ENCODE measurements around the gene EIF1AD. TPM values are rescaled to one million over a fixed set of nuclear protein-coding genes. Genes with fewer than 3 reads are reported as not detected.

Gene EIF1AD
- total RNA-seq, 1 donor from 2014 or later, result 58.0 TPM

DNA sequence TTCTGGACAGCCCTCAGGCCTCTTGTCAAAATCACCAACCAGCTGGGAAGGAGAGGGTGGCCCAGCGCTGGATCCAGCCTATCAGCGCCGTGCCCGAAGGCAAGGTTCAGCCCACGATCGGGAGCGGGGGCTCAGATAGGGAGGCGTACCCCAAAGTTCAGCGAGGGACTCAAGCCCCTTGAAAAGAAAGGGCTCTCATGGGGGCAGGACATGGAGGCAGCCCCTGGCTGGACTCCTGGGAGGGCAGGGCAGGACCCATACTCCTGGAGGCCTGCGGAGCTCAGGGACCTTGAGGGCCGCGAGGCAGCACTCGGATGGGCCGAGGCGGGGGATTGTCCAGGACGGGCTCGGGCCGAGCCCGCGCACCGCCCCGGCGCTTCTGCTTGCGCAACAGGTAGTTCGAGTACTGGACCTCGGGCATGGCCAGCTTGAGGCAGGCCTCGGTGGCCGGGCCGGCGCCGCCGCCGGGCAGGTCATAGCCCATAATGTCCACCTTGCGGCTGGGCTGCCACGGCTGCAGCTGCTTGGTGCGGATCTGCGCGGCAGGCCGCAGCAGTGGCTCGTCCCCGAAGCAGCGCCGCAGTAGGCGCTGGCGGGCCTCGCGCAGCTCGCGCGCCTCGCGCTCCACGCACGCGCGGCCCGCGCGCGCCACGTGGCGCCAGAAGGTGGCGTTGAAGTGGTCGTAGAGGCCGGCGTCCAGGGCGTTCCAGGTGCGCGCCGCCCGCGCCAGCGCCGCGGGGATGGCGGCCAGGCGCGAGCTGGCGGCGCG lies 40.5 kb upstream of the EIF1AD start:
- Mint-ChIP-seq H3K4me1 (peaks cover 11% of the 10 kb centered on the region), H3K4me3 (no peak overlapping the region), H3K27ac (ENCODE audit: unreplicated experiment) (no peak overlapping the region), H3K36me3 (ENCODE audit: low read depth) (no peaks in the 10 kb centered on the region), H3K27me3 (ENCODE audit: low read depth) (no peaks in the 10 kb centered on the region), H3K9me3 (no peaks in the 10 kb centered on the region)
- DNase-seq (ENCODE audit: low read depth, low spot score), result no peak
- TF ChIP-seq, protein P1, sequence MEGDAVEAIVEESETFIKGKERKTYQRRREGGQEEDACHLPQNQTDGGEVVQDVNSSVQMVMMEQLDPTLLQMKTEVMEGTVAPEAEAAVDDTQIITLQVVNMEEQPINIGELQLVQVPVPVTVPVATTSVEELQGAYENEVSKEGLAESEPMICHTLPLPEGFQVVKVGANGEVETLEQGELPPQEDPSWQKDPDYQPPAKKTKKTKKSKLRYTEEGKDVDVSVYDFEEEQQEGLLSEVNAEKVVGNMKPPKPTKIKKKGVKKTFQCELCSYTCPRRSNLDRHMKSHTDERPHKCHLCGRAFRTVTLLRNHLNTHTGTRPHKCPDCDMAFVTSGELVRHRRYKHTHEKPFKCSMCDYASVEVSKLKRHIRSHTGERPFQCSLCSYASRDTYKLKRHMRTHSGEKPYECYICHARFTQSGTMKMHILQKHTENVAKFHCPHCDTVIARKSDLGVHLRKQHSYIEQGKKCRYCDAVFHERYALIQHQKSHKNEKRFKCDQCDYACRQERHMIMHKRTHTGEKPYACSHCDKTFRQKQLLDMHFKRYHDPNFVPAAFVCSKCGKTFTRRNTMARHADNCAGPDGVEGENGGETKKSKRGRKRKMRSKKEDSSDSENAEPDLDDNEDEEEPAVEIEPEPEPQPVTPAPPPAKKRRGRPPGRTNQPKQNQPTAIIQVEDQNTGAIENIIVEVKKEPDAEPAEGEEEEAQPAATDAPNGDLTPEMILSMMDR (conservative IDR thresholded peaks at IDR 0.05), result no peak

DNA sequence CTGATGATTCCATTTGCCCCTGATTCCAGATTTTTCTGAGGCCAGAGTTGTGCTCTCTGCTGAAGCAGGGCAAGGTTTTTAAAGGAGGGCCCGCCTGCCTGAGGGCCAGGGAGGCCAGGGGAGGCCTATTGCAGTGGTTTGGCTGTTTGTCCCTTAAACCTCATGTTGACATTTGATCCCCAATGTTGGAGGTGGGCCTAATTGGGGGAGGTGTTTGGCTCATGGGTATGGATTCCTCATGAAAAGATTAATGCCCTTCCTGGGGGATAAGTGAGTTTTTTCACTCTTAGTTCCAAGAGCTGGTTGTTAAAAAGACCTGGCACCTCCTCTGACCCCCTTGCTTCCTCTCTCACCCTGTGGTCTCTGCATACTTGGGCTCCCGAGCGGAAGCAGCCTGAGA lies 37.8 kb upstream of the EIF1AD start:
- H3K27ac Mint-ChIP-seq (ENCODE audit: unreplicated experiment), result no peak overlapping the region
- no peak overlapping the region for H3K4me3 Mint-ChIP-seq
- TF ChIP-seq, protein P1 (conservative IDR thresholded peaks at IDR 0.05), result no peak
- H3K36me3 Mint-ChIP-seq (ENCODE audit: low read depth), result no peaks in the 10 kb centered on the region
- H3K27me3 Mint-ChIP-seq (ENCODE audit: low read depth), result peaks cover 5% of the 10 kb centered on the region
- H3K4me1 Mint-ChIP-seq, result peaks cover 4% of the 10 kb centered on the region
- no peak for DNase-seq (ENCODE audit: low read depth, low spot score)
- H3K9me3 Mint-ChIP-seq, result peaks cover 3% of the 10 kb centered on the region

DNA sequence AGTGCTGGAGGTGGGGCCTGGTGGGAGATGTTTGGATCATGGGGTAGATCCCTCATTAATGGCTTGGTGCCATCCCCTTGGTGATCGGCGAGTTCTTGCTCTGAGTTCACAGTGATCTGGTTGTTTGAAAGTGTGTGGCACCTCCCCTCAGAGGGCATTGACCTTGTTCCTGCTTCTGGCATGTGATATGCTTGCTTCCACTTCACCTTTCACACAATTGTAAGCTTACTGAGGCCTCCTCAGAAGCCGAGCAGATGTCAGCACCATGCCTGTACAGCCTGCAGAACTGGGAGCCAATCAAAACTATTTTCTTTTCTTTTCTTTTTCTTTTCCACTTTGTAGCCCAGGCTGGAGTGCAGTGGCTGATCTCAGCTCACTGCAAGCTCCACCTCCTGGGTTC lies 35.4 kb upstream of the EIF1AD start:
- peaks cover 6% of the 10 kb centered on the region for H3K9me3 Mint-ChIP-seq
- H3K4me1 Mint-ChIP-seq, result no peaks in the 10 kb centered on the region
- H3K4me3 Mint-ChIP-seq, result no peak overlapping the region
- TF ChIP-seq, protein P1 (conservative IDR thresholded peaks at IDR 0.05), result no peak
- H3K36me3 Mint-ChIP-seq (ENCODE audit: low read depth), result no peaks in the 10 kb centered on the region
- H3K27me3 Mint-ChIP-seq (ENCODE audit: low read depth), result peaks cover 11% of the 10 kb centered on the region
- no peak overlapping the region for H3K27ac Mint-ChIP-seq (ENCODE audit: unreplicated experiment)
- DNase-seq (ENCODE audit: low read depth, low spot score), result no peak

DNA sequence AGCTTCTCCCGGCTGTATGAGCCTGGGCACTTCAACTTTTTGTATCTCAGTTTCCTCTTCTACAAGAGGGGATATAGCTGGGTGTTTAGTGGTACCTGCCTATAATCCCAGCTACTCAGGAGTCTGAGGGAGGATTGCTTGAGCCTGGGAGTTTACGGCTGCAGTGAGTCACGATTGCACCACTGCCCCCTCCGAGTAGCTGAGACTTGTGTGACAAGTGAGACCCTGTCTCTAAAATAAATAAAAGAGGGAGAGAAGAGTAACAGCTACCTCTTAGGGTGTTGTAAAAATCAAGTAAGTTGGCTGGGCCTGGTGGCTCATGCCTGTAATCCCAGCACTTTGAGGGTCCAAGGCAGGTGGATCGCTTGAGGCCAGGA lies 34.4 kb upstream of the EIF1AD start:
- H3K9me3 Mint-ChIP-seq, result peaks cover 6% of the 10 kb centered on the region
- no peak for DNase-seq (ENCODE audit: low read depth, low spot score)
- no peaks in the 10 kb centered on the region for H3K4me1 Mint-ChIP-seq
- no peak overlapping the region for H3K4me3 Mint-ChIP-seq
- peaks cover 11% of the 10 kb centered on the region for H3K27me3 Mint-ChIP-seq (ENCODE audit: low read depth)
- H3K27ac Mint-ChIP-seq (ENCODE audit: unreplicated experiment), result no peak overlapping the region
- no peaks in the 10 kb centered on the region for H3K36me3 Mint-ChIP-seq (ENCODE audit: low read depth)
- TF ChIP-seq, protein P1 (conservative IDR thresholded peaks at IDR 0.05), result no peak

DNA sequence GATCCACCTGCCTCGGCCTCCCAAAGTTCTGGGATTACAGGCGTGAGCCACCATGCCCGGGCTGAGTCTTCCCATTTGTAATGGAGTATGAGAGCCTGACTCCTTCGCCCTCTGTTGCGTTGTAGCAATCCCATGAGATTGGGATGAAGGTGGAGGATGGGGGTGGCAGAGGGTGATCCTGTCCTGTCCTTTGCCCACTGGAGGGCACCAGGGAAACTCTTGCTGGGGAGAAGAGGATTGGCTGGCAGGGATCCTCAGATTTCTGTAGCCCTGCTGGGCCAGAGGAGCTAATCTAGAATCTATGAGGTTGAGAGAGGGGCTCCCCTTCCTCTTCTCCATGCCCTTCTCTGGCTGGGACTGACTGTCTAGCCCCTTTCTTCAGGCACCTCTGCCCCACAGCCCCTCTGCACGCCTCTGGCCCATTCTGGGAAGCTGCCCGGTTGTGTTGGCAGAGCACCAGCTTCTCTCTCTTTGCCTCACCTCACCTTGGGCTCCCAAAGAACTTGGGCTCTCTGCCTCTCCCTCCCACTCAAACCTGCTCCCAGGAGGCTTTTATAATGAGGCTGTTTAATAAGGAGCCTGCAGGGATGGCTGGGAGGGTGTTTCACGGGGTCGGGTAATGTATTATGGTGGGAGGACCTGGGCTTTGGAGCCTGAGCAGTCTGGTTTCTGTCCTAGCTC lies 33.8 kb upstream of the EIF1AD start:
- no peak overlapping the region for H3K4me3 Mint-ChIP-seq
- H3K36me3 Mint-ChIP-seq (ENCODE audit: low read depth), result no peaks in the 10 kb centered on the region
- no peak overlapping the region for H3K27ac Mint-ChIP-seq (ENCODE audit: unreplicated experiment)
- no peak for DNase-seq (ENCODE audit: low read depth, low spot score)
- peaks cover 11% of the 10 kb centered on the region for H3K27me3 Mint-ChIP-seq (ENCODE audit: low read depth)
- TF ChIP-seq, protein P1 (conservative IDR thresholded peaks at IDR 0.05), result no peak
- peaks cover 6% of the 10 kb centered on the region for H3K9me3 Mint-ChIP-seq
- no peaks in the 10 kb centered on the region for H3K4me1 Mint-ChIP-seq
